A549 (cell line): Measurements from ENCODE around the gene CENATAC.

Experiments
- KDM5A ChIP-seq: fragments of 200-600 bp; sonication (generic); IDR thresholded peaks from 2 replicates; pipeline ENCODE4 v1.6.1; 2016; ENCODE audit warnings: antibody characterized with exemption, mild to moderate bottlenecking
- MAZ ChIP-seq: fragments of 150-350 bp; IDR thresholded peaks from 2 replicates; pipeline ENCODE4 v1.6.1; 2014; ENCODE audit warnings: antibody characterized with exemption, low read depth, low read length, borderline replicate concordance
- POLR2A ChIP-seq: IDR thresholded peaks from 2 replicates; pipeline ENCODE4 v1.6.1; 2012; ENCODE audit warnings: mild to moderate bottlenecking, low read length
- TF ChIP-seq, protein P1 (sequence below): fragments of 200-600 bp; sonication (generic); IDR thresholded peaks from 2 replicates; pipeline ENCODE4 v1.6.1; 2016; ENCODE audit warnings: antibody characterized with exemption, mild to moderate bottlenecking, moderate library complexity
- TF ChIP-seq, protein P2 (sequence below): fragments of >200 bp; sonication (Bioruptor Twin); formaldehyde crosslinking; IDR thresholded peaks from 3 replicates; pipeline ENCODE4 v1.5.1; 2016
- TF ChIP-seq, protein P3 (sequence below): fragments of 250-450 bp; sonication (Bioruptor Pico); IDR thresholded peaks from 2 replicates; pipeline ENCODE4 v1.5.0; 2021; ENCODE audit warnings: mild to moderate bottlenecking, moderate library complexity, borderline replicate concordance

DNA sequence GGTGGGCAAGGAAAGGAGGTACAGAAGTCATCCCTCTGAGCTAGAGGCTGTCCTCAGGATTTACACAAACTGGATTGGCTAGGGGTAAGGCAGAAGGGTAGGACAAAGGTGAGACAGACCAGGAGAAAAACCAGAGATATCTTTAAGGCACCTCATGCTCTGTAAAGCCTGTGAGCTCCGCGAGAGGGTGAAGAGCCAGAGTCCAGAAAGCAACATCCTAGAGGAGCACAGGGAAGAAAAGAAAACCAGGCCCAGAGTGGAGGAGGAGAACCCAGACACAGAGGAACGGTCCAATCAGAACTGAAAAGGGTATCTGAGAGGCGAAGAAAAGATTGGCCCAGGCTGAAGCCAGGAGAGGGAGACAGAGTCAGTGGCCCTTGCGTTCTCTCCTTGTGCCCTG, 27.6 kb downstream of the CENATAC start:
- TF ChIP-seq, protein P1, sequence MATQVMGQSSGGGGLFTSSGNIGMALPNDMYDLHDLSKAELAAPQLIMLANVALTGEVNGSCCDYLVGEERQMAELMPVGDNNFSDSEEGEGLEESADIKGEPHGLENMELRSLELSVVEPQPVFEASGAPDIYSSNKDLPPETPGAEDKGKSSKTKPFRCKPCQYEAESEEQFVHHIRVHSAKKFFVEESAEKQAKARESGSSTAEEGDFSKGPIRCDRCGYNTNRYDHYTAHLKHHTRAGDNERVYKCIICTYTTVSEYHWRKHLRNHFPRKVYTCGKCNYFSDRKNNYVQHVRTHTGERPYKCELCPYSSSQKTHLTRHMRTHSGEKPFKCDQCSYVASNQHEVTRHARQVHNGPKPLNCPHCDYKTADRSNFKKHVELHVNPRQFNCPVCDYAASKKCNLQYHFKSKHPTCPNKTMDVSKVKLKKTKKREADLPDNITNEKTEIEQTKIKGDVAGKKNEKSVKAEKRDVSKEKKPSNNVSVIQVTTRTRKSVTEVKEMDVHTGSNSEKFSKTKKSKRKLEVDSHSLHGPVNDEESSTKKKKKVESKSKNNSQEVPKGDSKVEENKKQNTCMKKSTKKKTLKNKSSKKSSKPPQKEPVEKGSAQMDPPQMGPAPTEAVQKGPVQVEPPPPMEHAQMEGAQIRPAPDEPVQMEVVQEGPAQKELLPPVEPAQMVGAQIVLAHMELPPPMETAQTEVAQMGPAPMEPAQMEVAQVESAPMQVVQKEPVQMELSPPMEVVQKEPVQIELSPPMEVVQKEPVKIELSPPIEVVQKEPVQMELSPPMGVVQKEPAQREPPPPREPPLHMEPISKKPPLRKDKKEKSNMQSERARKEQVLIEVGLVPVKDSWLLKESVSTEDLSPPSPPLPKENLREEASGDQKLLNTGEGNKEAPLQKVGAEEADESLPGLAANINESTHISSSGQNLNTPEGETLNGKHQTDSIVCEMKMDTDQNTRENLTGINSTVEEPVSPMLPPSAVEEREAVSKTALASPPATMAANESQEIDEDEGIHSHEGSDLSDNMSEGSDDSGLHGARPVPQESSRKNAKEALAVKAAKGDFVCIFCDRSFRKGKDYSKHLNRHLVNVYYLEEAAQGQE, result no peak
- no peak for TF ChIP-seq KDM5A
- TF ChIP-seq, protein P2, sequence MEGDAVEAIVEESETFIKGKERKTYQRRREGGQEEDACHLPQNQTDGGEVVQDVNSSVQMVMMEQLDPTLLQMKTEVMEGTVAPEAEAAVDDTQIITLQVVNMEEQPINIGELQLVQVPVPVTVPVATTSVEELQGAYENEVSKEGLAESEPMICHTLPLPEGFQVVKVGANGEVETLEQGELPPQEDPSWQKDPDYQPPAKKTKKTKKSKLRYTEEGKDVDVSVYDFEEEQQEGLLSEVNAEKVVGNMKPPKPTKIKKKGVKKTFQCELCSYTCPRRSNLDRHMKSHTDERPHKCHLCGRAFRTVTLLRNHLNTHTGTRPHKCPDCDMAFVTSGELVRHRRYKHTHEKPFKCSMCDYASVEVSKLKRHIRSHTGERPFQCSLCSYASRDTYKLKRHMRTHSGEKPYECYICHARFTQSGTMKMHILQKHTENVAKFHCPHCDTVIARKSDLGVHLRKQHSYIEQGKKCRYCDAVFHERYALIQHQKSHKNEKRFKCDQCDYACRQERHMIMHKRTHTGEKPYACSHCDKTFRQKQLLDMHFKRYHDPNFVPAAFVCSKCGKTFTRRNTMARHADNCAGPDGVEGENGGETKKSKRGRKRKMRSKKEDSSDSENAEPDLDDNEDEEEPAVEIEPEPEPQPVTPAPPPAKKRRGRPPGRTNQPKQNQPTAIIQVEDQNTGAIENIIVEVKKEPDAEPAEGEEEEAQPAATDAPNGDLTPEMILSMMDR, result no peak
- TF ChIP-seq POLR2A, result no peak
- no peak for TF ChIP-seq MAZ
- TF ChIP-seq, protein P3, sequence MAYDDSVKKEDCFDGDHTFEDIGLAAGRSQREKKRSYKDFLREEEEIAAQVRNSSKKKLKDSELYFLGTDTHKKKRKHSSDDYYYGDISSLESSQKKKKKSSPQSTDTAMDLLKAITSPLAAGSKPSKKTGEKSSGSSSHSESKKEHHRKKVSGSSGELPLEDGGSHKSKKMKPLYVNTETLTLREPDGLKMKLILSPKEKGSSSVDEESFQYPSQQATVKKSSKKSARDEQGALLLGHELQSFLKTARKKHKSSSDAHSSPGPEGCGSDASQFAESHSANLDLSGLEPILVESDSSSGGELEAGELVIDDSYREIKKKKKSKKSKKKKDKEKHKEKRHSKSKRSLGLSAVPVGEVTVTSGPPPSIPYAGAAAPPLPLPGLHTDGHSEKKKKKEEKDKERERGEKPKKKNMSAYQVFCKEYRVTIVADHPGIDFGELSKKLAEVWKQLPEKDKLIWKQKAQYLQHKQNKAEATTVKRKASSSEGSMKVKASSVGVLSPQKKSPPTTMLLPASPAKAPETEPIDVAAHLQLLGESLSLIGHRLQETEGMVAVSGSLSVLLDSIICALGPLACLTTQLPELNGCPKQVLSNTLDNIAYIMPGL (CRISPR knock-in tag), result no peak
